ENCODE results near the gene PCTP.

The PCTP gene

GRCh38 chr17:55729484-55729883, 21.4 kb upstream of the PCTP start:
- Mint-ChIP-seq H3K27me3 (ENCODE audit: low read depth) (no peaks in the 10 kb centered on the region), H3K9me3 (no peaks in the 10 kb centered on the region), H3K36me3 (ENCODE audit: low read depth) (no peaks in the 10 kb centered on the region), H3K4me1 (peaks cover 78% of the 10 kb centered on the region), H3K27ac (peak overlapping the region in 1 of 3 experiments; percentile 2), H3K4me3 (no peak overlapping the region)
- no peak for TF ChIP-seq CTCF (IDR thresholded peaks at IDR 0.05; ENCODE audit: unreplicated experiment in 3 of 3)

GRCh38 chr17:55730380-55730779, 20.5 kb upstream of the PCTP start:
- no peaks in the 10 kb centered on the region for H3K36me3 Mint-ChIP-seq (ENCODE audit: low read depth)
- no peak overlapping the region for H3K4me3 Mint-ChIP-seq
- H3K4me1 Mint-ChIP-seq: peaks cover 72% of the 10 kb centered on the region
- TF ChIP-seq CTCF (IDR thresholded peaks at IDR 0.05; ENCODE audit: unreplicated experiment in 3 of 3): no peak
- H3K27me3 Mint-ChIP-seq (ENCODE audit: low read depth): no peaks in the 10 kb centered on the region
- peak overlapping the region in 2 of 3 experiments; percentile 19 to 82 for H3K27ac Mint-ChIP-seq
- no peaks in the 10 kb centered on the region for H3K9me3 Mint-ChIP-seq

GRCh38 chr17:55730808-55731207, 20.0 kb upstream of the PCTP start:
- Mint-ChIP-seq H3K4me3 (no peak overlapping the region), H3K27me3 (ENCODE audit: low read depth) (no peaks in the 10 kb centered on the region), H3K9me3 (no peaks in the 10 kb centered on the region), H3K27ac (peak overlapping the region; percentile 19 to 82 (median 45)), H3K36me3 (ENCODE audit: low read depth) (no peaks in the 10 kb centered on the region), H3K4me1 (peaks cover 68% of the 10 kb centered on the region)
- no peak for TF ChIP-seq CTCF (IDR thresholded peaks at IDR 0.05; ENCODE audit: unreplicated experiment in 3 of 3)

- TF ChIP-seq CTCF (IDR thresholded peaks at IDR 0.05; ENCODE audit: unreplicated experiment in 3 of 3): no peak
- H3K9me3 Mint-ChIP-seq: no peaks in the 10 kb centered on the region
- no peaks in the 10 kb centered on the region for H3K27me3 Mint-ChIP-seq (ENCODE audit: low read depth)
- H3K4me3 Mint-ChIP-seq: peak overlapping the region; percentile 24 to 72 (median 69)
- H3K36me3 Mint-ChIP-seq (ENCODE audit: low read depth): no peaks in the 10 kb centered on the region
- H3K4me1 Mint-ChIP-seq: peaks cover 59% of the 10 kb centered on the region
- H3K27ac Mint-ChIP-seq: peak overlapping the region; percentile 19 to 82 (median 45)
These were observed 19.1 kb upstream of the PCTP start for GRCh38 chr17:55731586-55732250.

GRCh38 chr17:55734128-55734781, 16.6 kb upstream of the PCTP start:
- peak overlapping the region; percentile 19 to 80 (median 28) for H3K27ac Mint-ChIP-seq
- peak overlapping the region in 2 of 3 experiments; percentile 2 to 3 for H3K4me3 Mint-ChIP-seq
- H3K4me1 Mint-ChIP-seq: peaks cover 42% of the 10 kb centered on the region
- no peak for TF ChIP-seq CTCF (IDR thresholded peaks at IDR 0.05; ENCODE audit: unreplicated experiment in 3 of 3)
- no peaks in the 10 kb centered on the region for H3K9me3 Mint-ChIP-seq
- no peaks in the 10 kb centered on the region for H3K27me3 Mint-ChIP-seq (ENCODE audit: low read depth)
- no peaks in the 10 kb centered on the region for H3K36me3 Mint-ChIP-seq (ENCODE audit: low read depth)

Data from nephron (organoid).